ENCODE data around the gene FRAT1. TPM values are rescaled to one million over a fixed set of nuclear protein-coding genes. Genes with fewer than 3 reads are reported as not detected.

FRAT1 gene
- total and polyA plus RNA-seq, 2 donors (not counting 3 experiments of a cell fraction or from before 2014, with no cell fraction given) = 2.2 to 3.2 TPM

- dilution Hi-C loops (cut with MboI; ENCODE audit: extremely low pct_ligation_motif_present, low sequenced_read_pairs) (no loop called here), intact Hi-C loops (cut with micrococcal nuclease) (no loop called here)
- Histone ChIP-seq H2AFZ (ENCODE audit: low read depth, low read length) (no peak overlapping the region), H3K4me3 (replicated peaks in 1 of 3; ENCODE audit: insufficient read depth in 1 of 3, low read depth in 1 of 3, low read length in 3 of 3) (no peak overlapping the region), H3K9me3 (replicated peaks; ENCODE audit: control insufficient read depth, insufficient read depth, low read length) (no peaks in the 10 kb centered on the region), H3K27me3 (ENCODE audit: control insufficient read depth in 2 of 2, insufficient read depth in 2 of 2, low read length in 2 of 2) (no peaks in the 10 kb centered on the region), H3K27ac (ENCODE audit: insufficient read depth, low read depth, low read length) (no peak overlapping the region), H3K4me1 (ENCODE audit: control insufficient read depth, extremely low read depth, insufficient read depth, low read length) (no peaks in the 10 kb centered on the region), H3K9ac (replicated peaks; ENCODE audit: extremely low read depth, insufficient read depth, low read length) (no peak overlapping the region), H4K20me1 (replicated peaks; ENCODE audit: control insufficient read depth, extremely low read depth, insufficient read depth, low read length) (no peaks in the 10 kb centered on the region), H3K4me2 (ENCODE audit: insufficient read depth, low read length) (no peak overlapping the region), H3K9me1 (replicated peaks; ENCODE audit: control insufficient read depth, extremely low read depth, insufficient read depth, low read length) (no peaks in the 10 kb centered on the region), H3K79me2 (ENCODE audit: control insufficient read depth, insufficient read depth, low read length) (peaks cover 16% of the 10 kb centered on the region), H3K36me3 (ENCODE audit: control insufficient read depth in 2 of 2, extremely low read depth in 1 of 2, insufficient read depth in 2 of 2, low read length in 2 of 2) (no peaks in the 10 kb centered on the region)
- ChIA-PET POLR2A (no interaction called here), CTCF (interaction anchor here (3.9 kb wide), 1 partner anchor 8 kb away, joined by 31 read pairs; no protein-coding TSS in a partner anchor)
- no TSS peak for BruUV-seq (replicated peaks)
- DNase-seq (ENCODE audit: low read depth, low spot score) (peak; percentile 17), FAIRE-seq (no peak)
- TF ChIP-seq MYC (IDR thresholded peaks at IDR 0.05; ENCODE audit: low read depth, low read length) (no peak), JUN (IDR thresholded peaks at IDR 0.05; ENCODE audit: borderline replicate concordance, insufficient read depth, insufficient read length, low read depth) (no peak), MAX (IDR thresholded peaks at IDR 0.05; ENCODE audit: insufficient read depth, insufficient read length) (no peak), POLR2A (IDR thresholded peaks at IDR 0.05; ENCODE audit: low read depth, low read length) (no peak)
Observed at GRCh38 chr10:97270523-97271154, 48.4 kb upstream of the FRAT1 start.

GRCh38 chr10:97273700-97274099 is 45.4 kb upstream of the FRAT1 start:
- ChIA-PET CTCF (interaction anchor here (0.9 to 1.5 kb wide), 3 partner anchors 11 to 63 kb away, joined by 3 to 7 read pairs (median 5); no protein-coding TSS in a partner anchor), POLR2A (no interaction called here)
- Histone ChIP-seq H2AFZ (ENCODE audit: low read depth, low read length) (no peak overlapping the region), H3K27ac (ENCODE audit: insufficient read depth, low read depth, low read length) (no peak overlapping the region), H3K4me2 (ENCODE audit: insufficient read depth, low read length) (no peak overlapping the region), H3K79me2 (ENCODE audit: control insufficient read depth, insufficient read depth, low read length) (peaks cover 21% of the 10 kb centered on the region), H3K36me3 (ENCODE audit: control insufficient read depth in 2 of 2, extremely low read depth in 1 of 2, insufficient read depth in 2 of 2, low read length in 2 of 2) (no peaks in the 10 kb centered on the region), H4K20me1 (replicated peaks; ENCODE audit: control insufficient read depth, extremely low read depth, insufficient read depth, low read length) (no peaks in the 10 kb centered on the region), H3K9me3 (replicated peaks; ENCODE audit: control insufficient read depth, insufficient read depth, low read length) (no peaks in the 10 kb centered on the region), H3K4me3 (replicated peaks in 1 of 3; ENCODE audit: insufficient read depth in 1 of 3, low read depth in 1 of 3, low read length in 3 of 3) (no peak overlapping the region), H3K9me1 (replicated peaks; ENCODE audit: control insufficient read depth, extremely low read depth, insufficient read depth, low read length) (no peaks in the 10 kb centered on the region), H3K27me3 (ENCODE audit: control insufficient read depth in 2 of 2, insufficient read depth in 2 of 2, low read length in 2 of 2) (no peaks in the 10 kb centered on the region), H3K9ac (replicated peaks; ENCODE audit: extremely low read depth, insufficient read depth, low read length) (no peak overlapping the region), H3K4me1 (ENCODE audit: control insufficient read depth, extremely low read depth, insufficient read depth, low read length) (peaks cover 2% of the 10 kb centered on the region)
- dilution Hi-C loops (cut with MboI; ENCODE audit: extremely low pct_ligation_motif_present, low sequenced_read_pairs) (no loop called here), intact Hi-C loops (cut with micrococcal nuclease) (no loop called here)
- no TSS peak for BruUV-seq (replicated peaks)
- no peak for TF ChIP-seq MAX (IDR thresholded peaks at IDR 0.05; ENCODE audit: insufficient read depth, insufficient read length)
- TF ChIP-seq CTCF (IDR thresholded peaks at IDR 0.05; ENCODE audit: extremely low read depth in 1 of 2, insufficient read depth in 1 of 2, low read depth in 1 of 2, low read length in 2 of 2) = no peak
- TF ChIP-seq GATA2 (IDR thresholded peaks at IDR 0.05; ENCODE audit: insufficient read depth, insufficient read length, low read depth, low read length) = no peak
- no peak for TF ChIP-seq POLR2AphosphoS5 (IDR thresholded peaks at IDR 0.05; ENCODE audit: insufficient read depth, low read depth, low read length)
- no peak for TF ChIP-seq EZH2 (IDR thresholded peaks at IDR 0.05; ENCODE audit: borderline replicate concordance, low read depth, low read length, severe bottlenecking)
- TF ChIP-seq MYC (IDR thresholded peaks at IDR 0.05; ENCODE audit: low read depth, low read length) = no peak
- no peak for TF ChIP-seq POLR2A (IDR thresholded peaks at IDR 0.05; ENCODE audit: low read depth, low read length)
- TF ChIP-seq FOS (IDR thresholded peaks at IDR 0.05; ENCODE audit: borderline replicate concordance, insufficient read depth, low read length) = no peak
- TF ChIP-seq JUN (IDR thresholded peaks at IDR 0.05; ENCODE audit: borderline replicate concordance, insufficient read depth, insufficient read length, low read depth) = no peak
- DNase-seq (ENCODE audit: low read depth, low spot score) (no peak), FAIRE-seq (no peak)

Measured in endothelial cell of umbilical vein (primary cell).